ENCODE results near the gene MEAK7.

The MEAK7 gene, protein sequence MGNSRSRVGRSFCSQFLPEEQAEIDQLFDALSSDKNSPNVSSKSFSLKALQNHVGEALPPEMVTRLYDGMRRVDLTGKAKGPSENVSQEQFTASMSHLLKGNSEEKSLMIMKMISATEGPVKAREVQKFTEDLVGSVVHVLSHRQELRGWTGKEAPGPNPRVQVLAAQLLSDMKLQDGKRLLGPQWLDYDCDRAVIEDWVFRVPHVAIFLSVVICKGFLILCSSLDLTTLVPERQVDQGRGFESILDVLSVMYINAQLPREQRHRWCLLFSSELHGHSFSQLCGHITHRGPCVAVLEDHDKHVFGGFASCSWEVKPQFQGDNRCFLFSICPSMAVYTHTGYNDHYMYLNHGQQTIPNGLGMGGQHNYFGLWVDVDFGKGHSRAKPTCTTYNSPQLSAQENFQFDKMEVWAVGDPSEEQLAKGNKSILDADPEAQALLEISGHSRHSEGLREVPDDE

DNA sequence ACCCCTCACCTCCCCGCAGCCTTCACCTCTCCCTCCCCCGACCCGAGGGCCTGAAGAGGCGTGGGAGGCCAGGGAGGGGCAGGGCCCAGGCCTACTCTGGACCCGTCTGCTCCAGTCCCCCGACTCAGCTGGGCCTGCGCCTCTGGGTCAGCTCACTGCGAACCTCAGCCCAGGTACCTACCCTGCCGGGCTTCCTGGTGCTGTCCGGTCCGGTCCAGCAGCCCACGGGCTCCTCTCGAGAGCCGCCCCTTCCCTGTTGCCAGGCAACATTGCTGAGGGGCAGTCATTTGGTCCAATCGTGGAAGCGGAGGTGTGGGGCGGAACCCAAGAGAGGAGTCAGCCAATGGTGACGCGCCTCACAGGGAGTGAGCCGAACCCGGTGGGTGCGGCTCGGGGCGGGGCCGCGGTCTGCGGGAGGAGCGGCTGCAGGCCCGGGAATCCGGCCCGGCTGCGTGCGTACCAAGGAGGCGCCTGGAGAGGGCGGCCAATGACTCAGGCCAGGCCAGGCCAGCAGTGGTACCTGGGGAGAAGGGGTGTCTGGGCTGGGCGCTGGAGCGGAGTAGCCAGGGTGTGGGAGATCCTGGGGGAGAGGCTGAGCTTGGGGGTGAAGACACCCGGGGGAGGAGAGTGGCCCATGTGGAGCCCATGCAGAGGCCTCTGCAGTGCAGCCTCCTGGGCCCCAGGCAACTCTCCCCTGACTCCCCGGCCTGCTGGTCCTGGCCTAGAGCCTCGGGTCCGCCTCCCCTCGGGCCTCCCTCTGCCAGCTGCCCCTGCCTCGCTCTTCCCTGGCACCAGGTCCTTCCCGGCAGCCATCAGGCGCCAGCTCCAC lies at the start of gene MEAK7:
TSS of gene MEAK7 (minus strand) at position 240 of the 829 bp plus-strand sequence. CDS start 6,573 bp downstream, outside the sequence.
- peak; percentile 97 for DNase-seq

GRCh38 chr16:84553873-84554399 lies 49.5 kb upstream of the MEAK7 start:
- DNase-seq: no peak

DNA sequence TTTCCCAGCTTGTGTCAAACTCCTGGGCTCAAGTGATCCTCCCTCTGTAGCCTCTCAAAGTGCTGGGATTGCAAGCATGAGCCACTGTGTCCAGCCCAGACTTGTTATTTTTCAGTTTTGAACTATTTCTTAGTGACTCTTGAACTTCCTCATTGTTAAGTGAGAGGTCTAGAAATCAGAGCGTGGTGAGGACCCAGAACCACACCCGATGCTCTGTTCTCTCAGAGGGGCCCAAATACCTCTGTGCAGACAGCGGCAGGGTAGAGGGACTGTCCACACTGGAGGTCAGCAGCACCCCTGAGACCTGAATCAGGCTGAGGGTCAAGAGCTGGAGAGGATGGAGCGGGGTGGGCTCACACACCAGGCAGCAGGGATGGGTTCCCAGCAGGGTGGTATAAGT lies 47.7 kb upstream of the MEAK7 start:
- DNase-seq: no peak

- no peak for DNase-seq
Measured at GRCh38 chr16:84550096-84550495, 45.6 kb upstream of the MEAK7 start.

DNA sequence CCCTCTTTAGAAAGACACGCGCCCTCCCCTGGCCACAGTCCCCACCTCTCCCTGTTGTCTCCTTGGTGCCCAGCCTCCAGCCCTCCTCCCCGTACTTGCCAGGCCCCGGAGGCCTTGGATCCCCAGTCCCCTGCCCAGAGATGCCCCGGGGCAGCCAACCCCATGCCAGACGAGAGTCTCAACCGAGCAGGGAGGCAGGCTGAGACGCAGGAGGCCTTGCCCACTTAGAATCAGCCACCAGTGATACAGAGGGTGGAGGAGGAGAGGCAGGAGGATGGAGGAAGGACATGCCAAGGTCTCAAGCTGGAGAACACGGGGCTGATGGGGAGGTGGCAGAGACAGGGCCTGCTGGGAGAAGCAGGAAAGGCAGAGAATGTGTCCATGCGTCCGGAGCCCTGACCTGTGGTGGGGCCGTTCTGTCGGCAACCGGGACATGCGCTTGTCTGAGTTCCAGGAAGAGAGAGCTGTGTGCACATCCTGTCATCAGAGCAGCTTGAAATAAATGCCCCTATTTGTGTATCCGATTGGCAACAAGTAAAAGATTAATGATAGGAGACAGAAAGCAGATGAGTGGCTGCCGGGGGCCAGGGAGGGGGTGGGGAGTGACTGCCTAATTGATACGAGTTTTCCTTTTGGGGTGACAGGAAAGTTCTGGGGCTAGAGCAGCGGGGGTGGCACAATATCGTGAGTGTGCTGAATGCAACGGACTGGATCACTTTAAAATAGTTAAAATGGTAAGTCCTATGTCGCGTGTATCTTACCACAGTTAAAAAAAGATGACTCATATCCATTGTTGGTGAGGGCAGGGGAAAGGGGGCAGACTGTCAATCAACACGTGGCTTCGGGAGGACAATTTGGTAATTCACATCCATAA lies 44.7 kb upstream of the MEAK7 start:
- DNase-seq: no peak

DNA sequence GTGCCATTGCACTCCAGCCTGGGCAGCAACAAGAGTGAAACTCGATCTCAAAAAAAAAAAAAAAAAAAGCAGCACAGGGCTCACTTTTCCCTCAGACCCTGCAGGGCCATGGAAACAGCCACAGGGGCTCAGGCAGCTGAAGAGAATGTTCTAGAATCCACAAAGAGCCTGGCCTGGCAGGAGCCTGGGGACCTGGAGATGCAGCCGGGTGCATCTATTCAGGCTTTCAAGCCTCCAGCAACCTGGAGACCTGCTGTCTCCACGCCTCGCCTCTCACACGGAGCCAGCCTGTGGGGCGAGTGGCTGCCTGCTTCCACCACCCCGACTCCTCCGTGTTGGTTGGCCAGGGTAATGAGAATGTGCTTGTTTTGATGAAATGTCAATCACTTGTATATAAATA lies 44.0 kb upstream of the MEAK7 start:
- DNase-seq: no peak

GRCh38 chr16:84547546-84548061 lies 43.1 kb upstream of the MEAK7 start:
- DNase-seq: no peak

DNA sequence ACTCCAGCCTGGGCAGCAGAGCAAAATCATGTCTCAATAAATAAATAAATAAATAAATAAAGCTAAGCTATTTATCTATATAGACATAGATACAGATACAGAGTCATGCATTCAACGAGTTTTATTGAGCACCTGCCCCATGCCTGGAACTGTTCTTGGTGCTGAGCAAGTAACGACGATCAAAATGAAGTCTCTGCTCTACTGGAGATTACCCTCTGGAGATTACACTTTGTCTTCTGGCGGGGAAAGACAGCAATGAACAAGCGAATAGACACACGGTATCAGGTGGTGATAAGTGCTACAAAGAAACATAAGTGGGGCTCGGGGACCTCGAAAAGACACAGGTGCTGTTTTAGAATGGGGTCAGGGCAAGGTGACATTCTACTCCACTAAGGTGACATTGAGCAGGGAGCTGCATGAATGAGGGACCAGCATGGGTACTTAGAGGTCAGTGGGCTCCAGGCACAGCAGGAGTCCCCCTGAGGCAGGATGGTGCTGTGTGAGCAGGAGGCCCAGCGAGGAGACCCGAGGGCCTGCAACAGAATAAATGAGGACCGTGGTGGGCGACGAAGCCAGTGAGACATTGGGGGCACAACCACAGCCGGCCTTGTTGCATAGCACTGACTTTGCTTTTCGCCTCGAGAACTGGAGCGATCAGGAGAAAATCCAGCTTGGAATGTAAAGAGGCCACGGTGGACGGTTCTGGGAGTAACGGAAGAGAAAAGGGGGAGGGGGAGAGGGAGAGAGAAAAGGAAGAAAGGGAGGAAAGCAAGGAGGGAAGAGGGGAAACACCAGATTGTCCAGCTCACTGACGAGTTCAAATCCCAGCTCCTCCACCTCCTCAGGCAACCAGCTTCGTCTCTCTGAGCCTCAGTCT lies 42.4 kb upstream of the MEAK7 start:
- DNase-seq: no peak

- DNase-seq: no peak
Measured at GRCh38 chr16:84545114-84545737, 40.8 kb upstream of the MEAK7 start.

- no peak for DNase-seq
Measured at GRCh38 chr16:84544031-84544773, 39.7 kb upstream of the MEAK7 start.

- no peak for DNase-seq
Measured at GRCh38 chr16:84543253-84543652, 38.8 kb upstream of the MEAK7 start.

DNA sequence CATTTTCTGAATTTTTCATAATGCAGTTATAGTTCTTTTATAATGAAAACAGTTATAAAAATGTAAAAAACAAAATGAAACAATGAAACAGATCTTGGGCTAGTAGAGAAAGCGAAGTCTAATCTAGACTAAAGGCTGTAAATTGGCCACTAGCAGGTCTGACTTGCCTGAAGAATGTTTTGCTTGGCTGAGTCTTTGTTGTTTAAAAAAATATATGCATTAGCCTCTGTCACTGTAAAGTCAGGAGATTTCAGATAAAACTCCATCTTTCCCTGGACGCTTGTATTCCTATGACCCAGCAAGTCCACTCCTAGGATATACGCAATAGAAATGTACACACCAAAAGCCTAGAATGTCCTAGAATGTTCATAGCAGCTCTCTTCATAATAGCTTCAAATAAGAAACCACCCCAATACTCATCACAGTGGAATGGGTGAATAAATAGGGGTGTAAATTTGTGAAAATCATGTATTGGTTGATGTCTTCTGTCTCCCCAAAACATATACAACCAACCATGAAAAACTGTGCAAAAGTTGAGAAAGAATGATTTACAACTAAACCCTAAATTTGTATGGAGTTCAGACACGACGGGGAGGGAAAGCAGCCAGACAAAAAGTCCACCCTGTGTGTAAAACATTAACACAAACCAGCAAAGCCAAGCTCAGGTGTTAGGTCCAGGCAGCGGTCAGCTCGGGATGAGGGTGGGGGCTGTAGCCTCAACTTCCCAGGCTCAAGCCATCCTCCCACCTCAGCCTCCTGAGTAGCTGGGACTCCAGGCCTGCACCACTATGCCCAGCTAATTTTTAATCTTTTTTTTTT lies 37.7 kb upstream of the MEAK7 start:
- DNase-seq: no peak

DNA sequence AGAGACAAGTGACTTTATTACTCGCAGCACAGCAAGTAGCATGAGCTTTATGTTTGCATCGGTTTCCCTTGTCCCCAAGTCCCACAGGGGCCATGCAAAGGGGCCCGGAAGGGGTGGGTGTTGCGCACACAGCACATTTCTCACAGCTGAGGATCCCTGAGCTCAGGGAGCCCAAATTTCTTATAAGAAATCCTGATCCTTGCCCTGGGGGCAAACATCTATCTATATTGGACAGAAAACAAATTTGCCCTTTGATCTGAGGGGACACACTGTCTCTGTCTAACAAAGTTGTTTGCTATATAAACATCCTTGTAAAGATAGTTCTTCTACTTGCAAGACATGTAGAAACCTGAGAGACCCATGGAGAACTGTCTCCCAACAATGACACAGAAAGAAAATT lies 35.7 kb upstream of the MEAK7 start:
- no peak for DNase-seq

DNA sequence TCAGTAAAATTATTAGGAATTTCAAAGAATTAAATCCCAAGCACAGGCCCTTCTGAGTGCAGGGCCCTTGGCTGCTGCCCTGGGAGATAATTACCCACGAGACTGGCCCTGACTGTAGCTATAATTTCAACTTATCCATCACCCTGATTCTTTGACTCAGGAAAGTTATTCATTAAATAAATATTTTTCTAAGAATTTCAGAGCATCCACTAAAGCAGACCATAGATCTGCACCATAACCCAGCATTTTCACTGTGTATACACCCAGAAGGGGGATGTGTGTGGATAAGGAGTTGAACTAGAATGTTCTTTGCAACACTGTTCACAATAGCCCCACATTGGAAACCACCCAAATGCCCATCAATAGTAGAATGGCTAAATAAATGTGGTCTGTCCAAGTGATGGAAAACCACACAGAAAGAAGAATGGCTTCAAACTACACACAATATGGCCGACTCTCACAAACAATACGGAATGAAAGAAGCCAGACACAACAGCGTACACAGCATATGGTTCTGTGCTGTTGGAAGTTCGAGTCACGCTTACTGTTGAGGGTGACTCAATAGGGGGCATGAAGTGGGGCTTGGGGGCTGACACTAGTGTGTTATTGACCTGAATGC lies 33.9 kb upstream of the MEAK7 start:
- no peak for DNase-seq

GRCh38 chr16:84537491-84538151 lies 33.2 kb upstream of the MEAK7 start:
- no peak for DNase-seq

DNA sequence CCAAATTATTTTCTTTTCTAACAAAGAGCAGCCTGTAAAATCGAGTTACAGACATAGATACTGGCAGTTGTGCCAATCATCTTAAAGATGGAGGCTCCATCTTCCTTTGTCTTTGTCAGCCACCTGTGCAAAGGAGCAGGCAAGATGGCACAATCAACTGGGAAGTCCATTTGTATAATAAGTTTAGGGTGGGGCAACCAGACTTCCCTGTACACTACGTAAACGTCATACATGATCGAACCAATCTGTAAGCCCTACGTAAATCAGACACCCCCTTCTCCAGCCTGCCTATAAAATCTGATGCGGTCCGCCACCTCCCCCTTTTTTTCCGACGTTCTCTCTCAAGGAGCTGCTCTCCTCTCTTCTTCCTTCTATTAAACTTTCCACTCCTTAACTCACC lies 31.4 kb upstream of the MEAK7 start:
- DNase-seq: no peak

DNA sequence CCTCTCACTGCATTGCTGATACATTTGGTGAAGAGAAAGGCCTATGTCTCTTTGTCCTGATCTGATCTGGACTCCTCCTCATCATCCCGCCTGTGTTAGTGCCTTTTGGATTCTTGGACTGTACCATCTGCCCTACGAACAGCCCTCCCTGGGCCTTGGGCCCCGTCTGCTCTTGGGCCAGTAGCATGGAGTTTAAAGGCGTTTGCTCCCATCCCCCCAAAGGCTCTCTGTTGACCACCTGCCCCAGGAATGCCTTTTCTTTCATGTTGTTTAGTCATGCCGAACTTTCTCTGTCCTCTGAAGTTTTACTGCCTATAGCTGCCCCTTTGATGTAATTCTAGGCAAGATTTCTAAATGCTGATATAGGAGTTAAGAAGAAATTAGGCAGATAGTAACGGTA lies 30.9 kb upstream of the MEAK7 start:
- no peak for DNase-seq

DNA sequence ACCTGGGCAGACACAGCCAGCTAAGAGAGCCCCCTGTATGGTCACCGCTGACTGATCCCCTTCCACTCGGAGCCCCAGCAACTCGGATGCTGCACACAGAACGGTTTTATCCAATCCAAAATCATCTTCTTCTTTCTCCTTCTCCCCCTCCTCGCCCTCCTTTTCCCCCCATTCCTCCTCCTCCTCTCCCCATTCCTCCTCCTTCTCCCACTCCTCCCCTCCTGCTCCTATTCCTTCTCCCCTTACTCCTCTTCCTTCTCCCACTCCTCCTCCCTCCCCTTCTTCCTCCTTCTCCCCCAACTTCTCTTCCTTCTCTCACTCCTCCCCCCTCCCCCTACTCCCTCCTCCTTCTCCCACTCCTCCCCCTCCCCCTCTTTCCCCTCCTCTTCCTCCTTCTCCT lies 30.4 kb upstream of the MEAK7 start:
- no peak for DNase-seq

All from GOT3 (cell line).